Measurements from ENCODE around the gene INSRR.

- TF ChIP-seq EP300 (IDR thresholded peaks at IDR 0.05) = no peak
- no peak for TF ChIP-seq CTCF (IDR thresholded peaks at IDR 0.05)
Observed at GRCh38 chr1:156842618-156843300, 16.2 kb downstream of the INSRR start.

All from ovary (tissue), 3 donors.